Testis (tissue), 2 donors: ENCODE measurements around the gene ZNF282.

Experiments used
- POLR2A ChIP-seq: fragments of 450-650 bp; IDR thresholded peaks from one replicate; pipeline ENCODE4 v1.6.1; 2017; ENCODE audit warnings: antibody characterized with exemption, mild to moderate bottlenecking, moderate library complexity
- TF ChIP-seq, protein P1 (sequence below), 3 experiments: fragments of 450-650 bp in 2 of 3; fragments of 200-600 bp in 1 of 3; sonication (generic) in 1 of 3; IDR thresholded peaks; one replicate each; pipeline ENCODE4 v1.5.1; 2016 to 2019; ENCODE audit warnings: antibody characterized with exemption in 3 of 3, mild to moderate bottlenecking in 2 of 3, moderate library complexity in 1 of 3

GRCh38 chr7:149197675-149198074 is 2.3 kb downstream of the ZNF282 start:
- TF ChIP-seq POLR2A: no peak
- TF ChIP-seq, protein P1, sequence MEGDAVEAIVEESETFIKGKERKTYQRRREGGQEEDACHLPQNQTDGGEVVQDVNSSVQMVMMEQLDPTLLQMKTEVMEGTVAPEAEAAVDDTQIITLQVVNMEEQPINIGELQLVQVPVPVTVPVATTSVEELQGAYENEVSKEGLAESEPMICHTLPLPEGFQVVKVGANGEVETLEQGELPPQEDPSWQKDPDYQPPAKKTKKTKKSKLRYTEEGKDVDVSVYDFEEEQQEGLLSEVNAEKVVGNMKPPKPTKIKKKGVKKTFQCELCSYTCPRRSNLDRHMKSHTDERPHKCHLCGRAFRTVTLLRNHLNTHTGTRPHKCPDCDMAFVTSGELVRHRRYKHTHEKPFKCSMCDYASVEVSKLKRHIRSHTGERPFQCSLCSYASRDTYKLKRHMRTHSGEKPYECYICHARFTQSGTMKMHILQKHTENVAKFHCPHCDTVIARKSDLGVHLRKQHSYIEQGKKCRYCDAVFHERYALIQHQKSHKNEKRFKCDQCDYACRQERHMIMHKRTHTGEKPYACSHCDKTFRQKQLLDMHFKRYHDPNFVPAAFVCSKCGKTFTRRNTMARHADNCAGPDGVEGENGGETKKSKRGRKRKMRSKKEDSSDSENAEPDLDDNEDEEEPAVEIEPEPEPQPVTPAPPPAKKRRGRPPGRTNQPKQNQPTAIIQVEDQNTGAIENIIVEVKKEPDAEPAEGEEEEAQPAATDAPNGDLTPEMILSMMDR (IDR thresholded peaks at IDR 0.05): no peak
